Activated naive CD8-positive, alpha-beta T cell treated with anti-CD3 and anti-CD28 coated beads, Interleukin-2, amount 50 U/mL, for 24 hours (primary cell): ENCODE measurements around the gene TSPAN4.

Experiments used
- ATAC-seq: fragments of 150-1000 bp; cut with Tn5 transposase; one replicate; pipeline ENCODE4 v1.10.0; 2021
- DNase-seq: peaks from one replicate; pipeline ENCODE4 v3.0.0; 2021
- H3K27ac Mint-ChIP-seq: one replicate; pipeline ENCODE4 v1.8.0; 2021; ENCODE audit warnings: mild to moderate bottlenecking, mixed read lengths
- H3K27me3 Mint-ChIP-seq: one replicate; pipeline ENCODE4 v1.8.0; 2021; ENCODE audit warnings: mixed read lengths
- H3K36me3 Mint-ChIP-seq: one replicate; pipeline ENCODE4 v1.8.0; 2021; ENCODE audit warnings: low read depth, mixed read lengths
- H3K4me1 Mint-ChIP-seq: one replicate; pipeline ENCODE4 v1.8.0; 2021; ENCODE audit warnings: mixed read lengths
- H3K4me3 Mint-ChIP-seq: one replicate; pipeline ENCODE4 v1.8.0; 2021; ENCODE audit warnings: mild to moderate bottlenecking, moderate library complexity, mixed read lengths
- H3K9me3 Mint-ChIP-seq: one replicate; pipeline ENCODE4 v1.8.0; 2021; ENCODE audit warnings: mixed read lengths

Gene TSPAN4

DNA sequence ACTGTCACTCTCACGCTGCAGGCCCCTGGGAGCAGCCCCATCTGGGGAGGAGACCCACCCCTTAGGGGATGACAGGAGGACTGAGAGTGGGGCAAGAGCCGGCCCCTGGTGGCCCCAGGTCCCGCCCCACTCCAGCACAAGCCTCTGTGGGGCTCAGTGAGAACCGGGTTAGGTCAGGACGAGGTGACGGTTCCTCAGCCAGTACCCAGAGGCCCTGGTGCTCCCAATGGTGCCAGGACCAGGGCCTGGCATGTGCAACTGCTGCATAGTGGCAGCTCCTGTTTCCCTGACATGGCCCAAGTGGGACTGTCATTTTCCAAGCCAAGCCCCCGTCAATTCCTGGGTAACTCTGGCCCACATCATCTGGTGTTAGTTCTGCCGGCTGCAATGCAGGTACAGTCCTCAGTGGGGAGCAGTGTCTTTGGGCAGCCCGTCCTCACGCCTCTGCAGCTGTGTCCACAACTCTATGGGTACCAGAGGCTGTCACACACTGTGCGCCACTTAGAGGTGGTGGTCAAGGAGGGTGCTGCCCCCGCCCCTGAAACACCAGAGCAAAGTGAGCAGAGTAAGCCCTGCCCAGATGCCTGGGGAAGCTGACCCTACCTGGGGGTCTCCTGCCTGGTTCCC is 52.0 kb downstream of the TSPAN4 start:
- Mint-ChIP-seq H3K4me3 (no peak overlapping the region), H3K9me3 (no peaks in the 10 kb centered on the region), H3K27me3 (no peaks in the 10 kb centered on the region), H3K36me3 (no peaks in the 10 kb centered on the region), H3K4me1 (no peaks in the 10 kb centered on the region), H3K27ac (no peak overlapping the region)
- DNase-seq (no peak), ATAC-seq (no peak)

- H3K36me3 Mint-ChIP-seq: peaks cover 3% of the 10 kb centered on the region
- ATAC-seq: no peak
- no peak for DNase-seq
- H3K4me3 Mint-ChIP-seq: no peak overlapping the region
- H3K27ac Mint-ChIP-seq: no peak overlapping the region
- no peaks in the 10 kb centered on the region for H3K27me3 Mint-ChIP-seq
- H3K9me3 Mint-ChIP-seq: no peaks in the 10 kb centered on the region
- no peaks in the 10 kb centered on the region for H3K4me1 Mint-ChIP-seq
These were observed 52.9 kb downstream of the TSPAN4 start for GRCh38 chr11:895331-896110.

DNA sequence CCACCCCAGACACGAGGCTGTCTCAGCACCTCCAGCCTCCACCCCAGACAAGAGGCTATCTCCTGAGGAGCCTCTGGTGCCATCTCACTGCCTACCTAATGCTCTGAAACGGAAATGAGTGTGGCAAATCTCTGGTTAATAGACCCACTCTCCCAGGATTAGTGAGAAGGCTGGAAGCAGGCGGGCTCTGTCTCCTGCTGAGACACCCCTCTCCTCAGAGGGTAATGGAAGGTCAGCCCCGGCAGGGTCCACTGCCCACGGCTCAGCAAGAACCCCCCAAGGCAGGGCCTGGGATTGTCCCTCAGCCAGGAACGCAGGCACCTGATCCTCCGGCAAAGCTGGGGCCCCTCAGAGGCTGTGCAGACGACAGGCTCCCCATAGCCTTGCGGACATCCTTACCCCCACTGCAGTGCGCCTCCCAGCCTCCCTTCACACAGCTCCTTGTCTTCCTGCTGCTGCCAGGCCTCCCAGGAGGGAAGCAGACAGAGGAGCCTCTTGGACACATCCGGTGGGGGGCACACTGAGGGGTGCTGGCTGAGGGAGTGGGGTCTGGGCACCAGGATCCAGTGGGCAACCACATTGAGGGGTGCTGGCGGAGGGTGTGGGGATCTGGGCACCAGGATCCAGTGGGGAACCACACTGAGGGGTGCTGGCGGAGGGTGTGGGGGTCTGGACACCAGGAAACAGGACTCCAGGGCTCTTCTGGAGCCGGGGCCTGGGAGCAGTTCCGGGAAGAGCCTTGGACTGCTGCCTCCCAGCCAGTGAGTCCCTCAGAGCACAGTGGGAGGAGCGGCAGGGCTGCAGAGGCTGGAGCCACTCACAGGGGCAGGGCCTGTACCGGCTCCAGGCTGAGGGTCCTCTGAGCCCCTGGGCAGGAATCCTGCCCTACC is 54.8 kb downstream of the TSPAN4 start:
- H3K4me1 Mint-ChIP-seq: no peaks in the 10 kb centered on the region
- no peak for DNase-seq
- H3K4me3 Mint-ChIP-seq: no peak overlapping the region
- peaks cover 15% of the 10 kb centered on the region for H3K36me3 Mint-ChIP-seq
- no peak for ATAC-seq
- H3K27ac Mint-ChIP-seq: no peak overlapping the region
- no peaks in the 10 kb centered on the region for H3K27me3 Mint-ChIP-seq
- H3K9me3 Mint-ChIP-seq: no peaks in the 10 kb centered on the region

- no peaks in the 10 kb centered on the region for H3K4me1 Mint-ChIP-seq
- no peak overlapping the region for H3K4me3 Mint-ChIP-seq
- H3K9me3 Mint-ChIP-seq: no peaks in the 10 kb centered on the region
- no peak for DNase-seq
- no peaks in the 10 kb centered on the region for H3K27me3 Mint-ChIP-seq
- no peak overlapping the region for H3K27ac Mint-ChIP-seq
- ATAC-seq: no peak
- peaks cover 19% of the 10 kb centered on the region for H3K36me3 Mint-ChIP-seq
These were observed 55.5 kb downstream of the TSPAN4 start for GRCh38 chr11:898143-898511.

DNA sequence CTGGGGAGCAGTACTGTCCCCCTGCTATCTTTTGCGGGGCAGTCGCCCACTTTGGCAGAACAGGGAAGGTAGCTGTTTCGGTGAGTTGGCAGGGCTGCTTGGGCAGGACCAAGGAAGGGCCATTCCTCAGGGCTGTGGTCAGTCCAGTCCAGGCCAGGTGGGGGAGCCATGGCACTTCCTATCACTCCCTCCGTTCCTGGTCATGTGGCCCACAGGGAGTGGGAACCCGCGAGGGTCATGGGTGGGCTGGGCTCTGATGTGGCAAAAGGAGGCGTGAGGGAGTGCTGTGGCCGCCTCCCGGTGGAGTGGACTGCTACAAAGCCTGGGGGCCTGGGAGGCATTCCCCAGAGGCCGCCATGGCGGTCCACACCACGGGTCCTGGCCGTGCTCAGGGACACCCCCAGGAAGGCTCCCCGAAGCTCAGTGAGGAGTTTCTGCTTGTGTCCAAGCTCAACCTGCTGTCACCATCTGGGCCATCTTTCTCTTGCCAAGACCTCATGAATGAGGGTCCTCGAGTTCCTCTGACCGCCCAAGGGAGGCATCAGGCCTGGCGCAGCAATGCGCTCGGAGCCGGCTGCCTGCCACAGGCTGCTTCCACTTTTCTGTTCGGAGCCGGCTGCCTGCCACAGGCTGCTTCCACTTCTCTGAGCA is 56.0 kb downstream of the TSPAN4 start:
- ATAC-seq: no peak
- H3K36me3 Mint-ChIP-seq: peaks cover 21% of the 10 kb centered on the region
- H3K27me3 Mint-ChIP-seq: no peaks in the 10 kb centered on the region
- no peak overlapping the region for H3K27ac Mint-ChIP-seq
- no peak for DNase-seq
- H3K4me3 Mint-ChIP-seq: no peak overlapping the region
- H3K4me1 Mint-ChIP-seq: no peaks in the 10 kb centered on the region
- no peaks in the 10 kb centered on the region for H3K9me3 Mint-ChIP-seq

DNA sequence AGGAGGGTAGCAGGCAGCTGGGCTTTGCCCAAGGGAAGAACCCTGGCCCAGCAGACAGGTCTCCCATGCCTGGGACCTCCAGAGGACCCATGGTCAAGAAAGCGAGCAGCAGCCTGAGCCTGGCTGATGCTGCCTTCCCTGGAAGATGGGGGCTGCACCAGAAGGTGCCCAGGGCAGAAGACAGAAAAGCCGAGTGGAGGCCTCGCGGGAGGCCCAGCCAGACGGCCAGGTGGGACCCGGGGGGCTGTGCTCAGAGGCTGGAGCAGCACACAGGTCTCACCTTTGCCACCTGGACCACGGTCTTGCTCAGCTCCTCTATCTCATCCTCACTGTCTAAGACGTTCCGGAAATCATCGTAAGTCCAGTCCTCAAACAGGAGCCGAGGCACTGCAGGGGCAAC is 57.1 kb downstream of the TSPAN4 start:
- Mint-ChIP-seq H3K4me1 (no peaks in the 10 kb centered on the region), H3K4me3 (no peak overlapping the region), H3K27me3 (no peaks in the 10 kb centered on the region), H3K9me3 (no peaks in the 10 kb centered on the region), H3K36me3 (peaks cover 29% of the 10 kb centered on the region), H3K27ac (no peak overlapping the region)
- ATAC-seq: no peak
- DNase-seq: no peak

GRCh38 chr11:900545-900944 is 57.9 kb downstream of the TSPAN4 start:
- Mint-ChIP-seq H3K4me1 (peaks cover under 1% of the 10 kb centered on the region), H3K27ac (no peak overlapping the region), H3K27me3 (no peaks in the 10 kb centered on the region), H3K9me3 (no peaks in the 10 kb centered on the region), H3K36me3 (peaks cover 32% of the 10 kb centered on the region), H3K4me3 (no peak overlapping the region)
- ATAC-seq: no peak
- DNase-seq: no peak

DNA sequence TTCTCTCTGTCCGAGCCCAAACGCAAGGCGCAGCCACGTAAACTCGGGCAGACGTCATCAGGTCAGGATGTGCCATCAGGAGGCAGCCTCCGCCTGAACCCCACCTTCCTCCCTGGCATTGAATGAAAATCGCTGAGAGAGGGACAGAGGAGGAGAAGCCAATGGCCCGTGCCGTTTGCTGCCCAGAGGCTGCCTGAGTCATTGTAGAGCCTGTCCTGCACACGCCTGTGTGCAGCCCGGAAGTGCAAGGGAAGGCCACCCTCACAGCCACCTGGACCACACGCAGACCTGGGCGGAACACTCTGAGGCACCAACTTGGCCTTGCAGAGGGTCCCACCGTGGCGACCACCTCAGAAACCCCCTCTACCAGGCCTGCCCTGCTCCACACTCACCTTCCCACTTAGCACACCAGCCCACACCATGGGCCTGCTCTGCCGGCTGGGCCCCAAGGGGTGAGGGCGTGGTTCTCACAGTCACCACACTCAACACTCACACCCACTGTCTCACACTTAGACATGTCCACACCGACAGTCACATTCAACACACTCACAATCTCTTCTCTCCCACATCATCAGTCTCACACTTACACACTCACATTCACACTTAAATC is 58.9 kb downstream of the TSPAN4 start:
- ATAC-seq (no peak), DNase-seq (no peak)
- Mint-ChIP-seq H3K9me3 (no peaks in the 10 kb centered on the region), H3K27ac (no peak overlapping the region), H3K4me3 (no peak overlapping the region), H3K4me1 (peaks cover 3% of the 10 kb centered on the region), H3K36me3 (peaks cover 34% of the 10 kb centered on the region), H3K27me3 (no peaks in the 10 kb centered on the region)

GRCh38 chr11:904380-904779 is 61.7 kb downstream of the TSPAN4 start:
- DNase-seq (no peak), ATAC-seq (no peak)
- no peaks in the 10 kb centered on the region for H3K27me3 Mint-ChIP-seq
- no peaks in the 10 kb centered on the region for H3K9me3 Mint-ChIP-seq
- H3K36me3 Mint-ChIP-seq: peaks cover 34% of the 10 kb centered on the region
- H3K4me1 Mint-ChIP-seq: peaks cover 13% of the 10 kb centered on the region
- H3K27ac Mint-ChIP-seq: no peak overlapping the region
- no peak overlapping the region for H3K4me3 Mint-ChIP-seq

DNA sequence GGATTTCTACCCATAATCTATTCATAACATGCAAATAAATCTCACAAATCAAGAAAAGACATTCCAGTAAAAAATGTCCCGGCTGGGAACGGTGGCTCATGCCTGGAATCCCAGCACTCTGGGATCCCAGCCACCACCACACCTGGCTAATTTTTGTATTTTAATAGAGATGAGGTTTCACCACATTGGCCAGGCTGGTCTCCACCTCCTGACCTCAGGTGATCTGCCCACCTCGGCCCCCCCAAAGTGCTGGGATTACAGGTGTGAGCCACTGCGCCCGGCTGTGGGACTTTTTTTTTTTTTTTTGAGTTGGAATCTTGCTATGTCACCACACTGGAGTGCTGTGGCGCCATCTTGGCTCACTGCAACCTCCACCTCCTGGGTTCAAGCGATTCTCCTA is 63.3 kb downstream of the TSPAN4 start:
- H3K27me3 Mint-ChIP-seq: no peaks in the 10 kb centered on the region
- no peak overlapping the region for H3K27ac Mint-ChIP-seq
- ATAC-seq: no peak
- peaks cover 30% of the 10 kb centered on the region for H3K36me3 Mint-ChIP-seq
- H3K4me3 Mint-ChIP-seq: no peak overlapping the region
- H3K4me1 Mint-ChIP-seq: peaks cover 17% of the 10 kb centered on the region
- DNase-seq: no peak
- H3K9me3 Mint-ChIP-seq: no peaks in the 10 kb centered on the region

GRCh38 chr11:907668-908067 is 65.0 kb downstream of the TSPAN4 start:
- peaks cover 23% of the 10 kb centered on the region for H3K4me1 Mint-ChIP-seq
- no peaks in the 10 kb centered on the region for H3K27me3 Mint-ChIP-seq
- no peak for DNase-seq
- H3K4me3 Mint-ChIP-seq: no peak overlapping the region
- no peak for ATAC-seq
- no peaks in the 10 kb centered on the region for H3K9me3 Mint-ChIP-seq
- peaks cover 19% of the 10 kb centered on the region for H3K36me3 Mint-ChIP-seq
- no peak overlapping the region for H3K27ac Mint-ChIP-seq

DNA sequence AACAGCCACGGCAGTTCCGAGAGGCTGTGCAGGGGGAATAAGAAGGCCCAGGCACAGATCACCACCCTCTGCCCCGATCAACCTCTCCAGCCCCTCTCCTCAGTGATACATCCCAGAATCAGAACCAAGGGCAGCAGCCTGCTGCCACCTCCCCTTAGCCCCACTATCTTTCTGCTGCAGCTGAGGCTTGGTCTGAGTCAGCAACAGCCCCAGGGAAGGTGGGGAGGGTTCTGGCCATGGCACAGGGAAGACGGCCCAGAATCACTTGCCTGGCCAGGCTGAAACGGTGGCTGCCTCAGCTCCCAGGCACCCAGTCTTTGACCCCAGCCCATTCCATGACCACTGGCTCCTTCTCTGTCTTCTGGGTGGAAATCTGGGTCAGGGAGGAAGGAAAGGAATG is 65.6 kb downstream of the TSPAN4 start:
- no peaks in the 10 kb centered on the region for H3K27me3 Mint-ChIP-seq
- H3K27ac Mint-ChIP-seq: no peak overlapping the region
- peaks cover 23% of the 10 kb centered on the region for H3K4me1 Mint-ChIP-seq
- H3K4me3 Mint-ChIP-seq: no peak overlapping the region
- no peaks in the 10 kb centered on the region for H3K9me3 Mint-ChIP-seq
- peaks cover 13% of the 10 kb centered on the region for H3K36me3 Mint-ChIP-seq
- DNase-seq (no peak), ATAC-seq (no peak)

DNA sequence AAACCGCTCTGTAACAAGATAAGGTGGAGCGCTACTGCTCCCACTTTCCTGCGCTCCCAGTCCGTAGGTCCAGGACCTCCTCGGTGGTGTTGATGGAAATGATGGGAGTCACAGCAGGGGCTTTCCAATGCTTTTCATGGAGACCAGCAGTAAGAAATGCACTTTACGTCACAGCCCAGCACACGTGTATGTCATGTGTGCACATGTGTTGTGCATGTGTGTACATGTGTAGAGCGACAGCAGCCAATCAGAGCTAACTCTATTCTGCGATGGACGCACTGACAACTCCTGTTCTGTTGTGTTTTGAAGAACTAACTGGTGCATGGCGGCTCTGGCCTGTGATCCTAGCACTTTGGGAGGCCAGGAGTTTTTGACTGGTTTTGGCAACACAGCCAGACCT is 66.8 kb downstream of the TSPAN4 start:
- Mint-ChIP-seq H3K27ac (no peak overlapping the region), H3K4me3 (peak overlapping the region; percentile 91), H3K9me3 (no peaks in the 10 kb centered on the region), H3K27me3 (no peaks in the 10 kb centered on the region), H3K4me1 (peaks cover 23% of the 10 kb centered on the region), H3K36me3 (peaks cover 7% of the 10 kb centered on the region)
- DNase-seq (no peak), ATAC-seq (no peak)

DNA sequence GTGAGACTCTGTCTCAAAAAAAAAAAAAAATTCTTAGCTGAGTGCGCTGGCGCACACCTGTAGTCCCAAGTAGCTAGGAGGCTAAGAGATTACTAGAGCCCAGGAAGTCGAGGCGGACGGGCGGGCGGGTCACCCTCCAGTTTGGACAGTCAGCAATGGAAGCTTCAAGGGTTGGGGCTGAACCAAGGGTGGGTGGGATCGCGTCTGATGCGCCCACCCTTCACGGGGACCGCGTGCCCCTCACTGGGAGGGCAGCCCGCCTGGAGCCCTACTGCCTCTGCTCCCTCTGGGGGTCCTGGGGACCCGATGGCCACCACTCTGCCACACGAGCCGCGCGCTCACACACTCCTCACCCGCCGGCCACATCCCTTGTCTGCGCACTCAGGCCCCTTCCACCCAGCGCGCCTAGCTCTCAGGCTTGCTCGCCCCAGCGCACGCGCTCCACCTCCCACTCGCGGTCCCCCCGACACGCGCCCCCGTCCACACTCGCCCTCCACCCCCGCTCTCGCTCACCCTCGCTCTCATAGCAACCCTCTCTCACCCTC is 67.5 kb downstream of the TSPAN4 start:
- Mint-ChIP-seq H3K27me3 (no peaks in the 10 kb centered on the region), H3K27ac (peak overlapping the region; percentile 73), H3K4me3 (peak overlapping the region; percentile 91), H3K9me3 (no peaks in the 10 kb centered on the region), H3K4me1 (peaks cover 23% of the 10 kb centered on the region), H3K36me3 (peaks cover 3% of the 10 kb centered on the region)
- DNase-seq (no peak), ATAC-seq (peak; percentile 9)
